Measurements from ENCODE around the gene CAVIN1. TPM values are rescaled to one million over a fixed set of nuclear protein-coding genes. Genes with fewer than 3 reads are reported as not detected.
A peak's percentile ranks its signal among the peaks of the same experiment; 100 is the strongest.
"Not testable (repeated sequence)": the region's sequence is repeated elsewhere in the genome, so short reads cannot be mapped to it uniquely, and the experiment has no call there.

CAVIN1 gene
- total RNA-seq, 2 experiments from 2014 or later = 0.66 to 1.3 TPM

DNA sequence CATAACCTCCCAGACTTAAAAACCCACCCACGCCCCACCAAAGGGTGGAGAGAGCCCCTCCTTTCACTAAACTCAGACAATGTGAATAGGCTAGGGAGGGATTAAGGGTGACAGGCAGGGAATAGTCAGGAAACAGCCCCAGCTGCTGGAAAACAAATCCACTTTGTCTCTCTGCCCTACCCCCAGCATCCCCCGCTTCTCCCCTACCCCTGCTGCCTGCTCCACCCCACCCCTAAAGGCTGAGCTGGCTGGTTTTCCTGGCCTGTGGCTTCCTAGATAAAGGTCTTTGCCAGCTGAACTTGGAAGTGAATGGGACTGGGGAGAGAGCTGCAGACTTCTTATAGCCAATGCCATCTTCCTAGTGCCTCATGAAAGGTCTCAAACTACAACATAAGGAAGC lies 15.0 kb downstream of the CAVIN1 start:
- ATAC-seq (no peak), DNase-seq (no peak)
- H3K27ac Mint-ChIP-seq = no peak overlapping the region
- H3K27me3 Mint-ChIP-seq = peaks cover 4% of the 10 kb centered on the region
- H3K4me1 Mint-ChIP-seq = peaks cover 9% of the 10 kb centered on the region
- no peak overlapping the region for H3K4me3 Mint-ChIP-seq
- H3K36me3 Mint-ChIP-seq = no peaks in the 10 kb centered on the region
- H3K9me3 Mint-ChIP-seq (ENCODE audit: low read depth) = no peaks in the 10 kb centered on the region
- CTCF ChIA-PET = interaction anchor here (0.6 to 30.0 kb wide), 6 partner anchors 14 to 122 kb away, joined by 3 to 967 read pairs (median 20); partner anchors contain the start of gene STAT3

DNA sequence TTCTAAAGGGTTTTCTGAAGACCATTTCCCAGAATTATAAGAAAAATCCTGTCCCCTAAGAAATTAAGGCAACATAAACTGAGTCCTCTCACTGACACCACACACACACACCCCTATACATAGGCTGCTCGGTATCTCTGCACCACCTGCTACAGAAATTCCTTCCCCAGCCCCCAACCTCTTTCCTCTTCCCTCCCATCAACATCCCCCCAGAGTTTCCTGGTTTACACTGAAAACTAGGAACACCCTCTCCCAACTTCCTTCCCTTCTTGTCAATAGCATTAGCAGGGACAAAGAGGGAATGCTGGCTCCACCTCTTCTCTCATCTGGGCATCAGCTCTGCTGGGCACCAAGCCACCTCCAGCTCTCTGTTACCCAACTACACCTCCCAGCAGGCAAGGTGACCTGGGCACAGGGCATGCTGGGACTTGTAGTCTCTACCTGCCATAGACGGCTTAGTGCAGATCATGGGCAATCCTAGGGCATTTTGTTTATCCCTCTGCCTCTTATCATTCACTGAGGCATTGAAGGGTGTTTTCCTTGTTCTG lies 15.7 kb downstream of the CAVIN1 start:
- CTCF ChIA-PET = interaction anchor here (0.6 to 30.0 kb wide), 22 partner anchors 7 to 373 kb away, joined by 3 to 967 read pairs (median 6); partner anchors contain the start of genes CAVIN1 and STAT3
- ATAC-seq = peak; percentile 79
- no peaks in the 10 kb centered on the region for H3K36me3 Mint-ChIP-seq
- no peak overlapping the region for H3K27ac Mint-ChIP-seq
- peak; percentile 76 for DNase-seq
- H3K4me3 Mint-ChIP-seq = no peak overlapping the region
- H3K4me1 Mint-ChIP-seq = peaks cover 9% of the 10 kb centered on the region
- H3K27me3 Mint-ChIP-seq = peaks cover 5% of the 10 kb centered on the region
- no peaks in the 10 kb centered on the region for H3K9me3 Mint-ChIP-seq (ENCODE audit: low read depth)

GRCh38 chr17:42406615-42407288 lies 16.3 kb downstream of the CAVIN1 start:
- no peaks in the 10 kb centered on the region for H3K9me3 Mint-ChIP-seq (ENCODE audit: low read depth)
- peaks cover 7% of the 10 kb centered on the region for H3K27me3 Mint-ChIP-seq
- no peak for ATAC-seq
- H3K27ac Mint-ChIP-seq = no peak overlapping the region
- CTCF ChIA-PET = interaction anchor here (0.7 to 30.0 kb wide), 47 partner anchors 8 to 444 kb away, joined by 3 to 967 read pairs (median 4); partner anchors contain the start of genes CAVIN1, DHX58 and STAT3
- H3K36me3 Mint-ChIP-seq = no peaks in the 10 kb centered on the region
- H3K4me1 Mint-ChIP-seq = peaks cover 10% of the 10 kb centered on the region
- no peak for DNase-seq
- H3K4me3 Mint-ChIP-seq = no peak overlapping the region

GRCh38 chr17:42405963-42406495 lies 17.0 kb downstream of the CAVIN1 start:
- Mint-ChIP-seq H3K36me3 (no peaks in the 10 kb centered on the region), H3K27ac (peak overlapping the region; percentile 15), H3K4me1 (peaks cover 10% of the 10 kb centered on the region), H3K9me3 (ENCODE audit: low read depth) (no peaks in the 10 kb centered on the region), H3K4me3 (no peak overlapping the region), H3K27me3 (peaks cover 7% of the 10 kb centered on the region)
- DNase-seq (peak; percentile 86), ATAC-seq (peak; percentile 83)
- CTCF ChIA-PET = interaction anchor here (0.6 to 30.0 kb wide), 52 partner anchors 9 to 443 kb away, joined by 3 to 967 read pairs (median 4); partner anchors contain the start of genes CAVIN1, DHX58, STAT3 and STAT5A

DNA sequence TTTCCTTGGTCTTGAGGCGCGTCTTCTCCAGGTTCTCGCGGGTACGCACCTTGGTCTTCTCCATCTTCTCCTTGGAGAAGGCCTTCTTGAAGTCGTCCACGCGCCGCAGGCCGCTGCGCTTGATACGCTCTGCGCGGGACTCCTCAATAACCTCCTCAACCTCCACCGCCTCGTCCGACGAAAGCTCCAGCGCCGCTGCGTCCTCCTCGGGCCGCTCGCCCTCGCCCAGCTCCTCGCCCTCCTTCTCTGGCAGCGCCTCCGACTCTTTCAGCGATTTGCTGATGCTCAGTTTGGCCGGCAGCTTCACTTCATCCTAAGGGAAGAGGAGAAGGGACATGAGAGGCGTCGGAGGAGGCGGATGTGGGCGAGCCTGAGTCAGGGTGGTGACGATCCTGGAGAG lies 18.0 kb downstream of the CAVIN1 start:
- no peak overlapping the region for H3K4me3 Mint-ChIP-seq
- ATAC-seq (no peak), DNase-seq (no peak)
- CTCF ChIA-PET = interaction anchor here (1.5 to 30.0 kb wide), 14 partner anchors 10 to 286 kb away, joined by 4 to 967 read pairs (median 10); partner anchors contain the start of genes CAVIN1, STAT3 and STAT5A
- H3K9me3 Mint-ChIP-seq (ENCODE audit: low read depth) = no peaks in the 10 kb centered on the region
- H3K4me1 Mint-ChIP-seq = peaks cover 16% of the 10 kb centered on the region
- no peak overlapping the region for H3K27ac Mint-ChIP-seq
- no peaks in the 10 kb centered on the region for H3K36me3 Mint-ChIP-seq
- peaks cover 7% of the 10 kb centered on the region for H3K27me3 Mint-ChIP-seq

- Mint-ChIP-seq H3K4me3 (no peak overlapping the region), H3K36me3 (no peaks in the 10 kb centered on the region), H3K9me3 (ENCODE audit: low read depth) (no peaks in the 10 kb centered on the region), H3K4me1 (peaks cover 20% of the 10 kb centered on the region), H3K27ac (no peak overlapping the region), H3K27me3 (peaks cover 7% of the 10 kb centered on the region)
- no peak for DNase-seq
- no peak for ATAC-seq
- CTCF ChIA-PET = interaction anchor here (0.6 to 30.0 kb wide), 17 partner anchors 9 to 286 kb away, joined by 3 to 967 read pairs (median 5); partner anchors contain the start of genes CAVIN1, HCRT, STAT3 and STAT5A
Measured at GRCh38 chr17:42404326-42405055, 18.6 kb downstream of the CAVIN1 start.

DNA sequence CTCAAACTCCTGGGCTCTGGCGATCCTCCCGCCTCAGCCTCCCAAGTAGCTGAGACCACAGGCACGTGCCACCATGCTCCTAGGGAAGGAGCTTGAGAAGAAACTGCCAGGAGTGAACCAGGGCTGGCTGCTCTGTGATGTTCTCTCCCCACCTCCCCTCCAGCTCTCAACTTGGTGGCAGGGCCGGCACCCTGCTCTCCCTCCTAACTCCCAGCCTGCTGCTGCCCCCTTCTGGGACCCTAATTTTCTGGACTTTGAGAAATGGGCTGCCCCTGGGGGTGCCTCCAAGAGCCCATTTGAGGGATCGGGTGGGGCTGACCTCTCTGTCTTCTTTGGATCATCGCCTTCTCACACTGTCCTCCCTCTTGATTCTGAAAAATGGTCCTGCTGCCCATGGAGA lies 19.9 kb downstream of the CAVIN1 start:
- H3K9me3 Mint-ChIP-seq (ENCODE audit: low read depth) = no peaks in the 10 kb centered on the region
- no peak overlapping the region for H3K27ac Mint-ChIP-seq
- no peak overlapping the region for H3K4me3 Mint-ChIP-seq
- H3K27me3 Mint-ChIP-seq = peaks cover 11% of the 10 kb centered on the region
- H3K4me1 Mint-ChIP-seq = peaks cover 25% of the 10 kb centered on the region
- CTCF ChIA-PET = interaction anchor here (0.6 to 30.0 kb wide), 34 partner anchors 9 to 473 kb away, joined by 3 to 967 read pairs (median 4); partner anchors contain the start of genes DNAJC7, HCRT, KAT2A and ODAD4
- H3K36me3 Mint-ChIP-seq = no peaks in the 10 kb centered on the region
- ATAC-seq (peak; percentile 65), DNase-seq (peak; percentile 76)

- Mint-ChIP-seq H3K9me3 (ENCODE audit: low read depth) (no peaks in the 10 kb centered on the region), H3K27me3 (peaks cover 11% of the 10 kb centered on the region), H3K36me3 (no peaks in the 10 kb centered on the region), H3K4me3 (no peak overlapping the region), H3K27ac (no peak overlapping the region), H3K4me1 (peaks cover 19% of the 10 kb centered on the region)
- DNase-seq (no peak), ATAC-seq (no peak)
- CTCF ChIA-PET = interaction anchor here (1.0 to 30.0 kb wide), 9 partner anchors 8 to 440 kb away, joined by 3 to 967 read pairs (median 6); partner anchors contain the start of genes HCRT, STAT3 and STAT5A
Measured at GRCh38 chr17:42402117-42402516, 20.9 kb downstream of the CAVIN1 start.

GRCh38 chr17:42400844-42401375 lies 22.1 kb downstream of the CAVIN1 start:
- CTCF ChIA-PET = interaction anchor here (0.7 to 30.0 kb wide), 3 partner anchors 7 to 78 kb away, joined by 3 to 967 read pairs (median 133); partner anchors contain the start of gene STAT3
- H3K27me3 Mint-ChIP-seq = peaks cover 11% of the 10 kb centered on the region
- not testable (repeated sequence) for H3K4me3 Mint-ChIP-seq

DNA sequence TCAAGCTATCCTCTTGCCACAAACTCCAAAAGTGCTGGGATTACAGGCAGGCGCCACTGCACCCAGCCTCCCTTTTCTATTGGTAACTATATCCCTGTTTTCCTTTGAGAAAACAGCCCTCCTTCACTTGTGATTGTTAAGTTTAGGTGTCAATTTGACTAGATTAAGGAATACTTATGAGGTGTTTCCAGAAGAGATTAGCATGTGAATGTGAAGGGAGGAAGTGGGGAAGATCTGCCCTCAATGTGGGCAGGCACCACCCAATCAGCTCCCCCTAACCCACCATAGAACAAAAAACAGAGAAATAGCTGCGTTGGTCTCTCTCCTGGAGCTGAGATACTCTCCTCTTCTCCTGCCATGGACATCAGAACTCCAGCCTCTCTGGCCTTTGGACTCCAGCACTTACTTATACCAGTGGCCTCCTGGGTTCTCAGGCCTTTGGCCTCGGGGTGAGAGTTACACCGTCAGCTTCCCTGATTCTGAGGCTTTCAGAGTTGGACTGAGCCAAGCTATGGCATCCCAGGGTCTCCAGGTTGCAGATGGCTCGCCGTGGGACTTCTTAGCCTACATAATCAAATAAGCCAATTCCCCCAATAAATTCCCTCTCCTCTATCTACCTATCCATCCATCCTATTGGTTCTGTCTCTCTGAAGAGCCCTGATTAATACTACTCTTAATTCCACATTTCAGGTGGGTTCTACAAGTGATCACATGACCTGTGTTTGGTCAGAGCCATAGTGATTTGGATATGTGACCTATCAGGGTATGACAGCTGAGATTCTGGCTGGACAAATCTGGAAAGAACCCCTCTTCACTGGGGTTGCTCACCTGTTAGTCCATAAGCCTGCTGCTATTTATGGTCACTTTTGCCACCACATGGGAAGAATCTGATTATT lies 22.9 kb downstream of the CAVIN1 start:
- DNase-seq (no peak), ATAC-seq (no peak)
- H3K4me3 Mint-ChIP-seq = no peak overlapping the region
- CTCF ChIA-PET = interaction anchor here (0.7 to 30.0 kb wide), 11 partner anchors 5 to 136 kb away, joined by 3 to 967 read pairs (median 3); partner anchors contain the start of genes NAGLU and STAT3
- H3K4me1 Mint-ChIP-seq = peaks cover 16% of the 10 kb centered on the region
- H3K9me3 Mint-ChIP-seq (ENCODE audit: low read depth) = no peaks in the 10 kb centered on the region
- H3K27ac Mint-ChIP-seq = peak overlapping the region; percentile 24
- H3K36me3 Mint-ChIP-seq = no peaks in the 10 kb centered on the region
- peaks cover 11% of the 10 kb centered on the region for H3K27me3 Mint-ChIP-seq

More at GRCh38 chr17:42400844-42401375, 22.1 kb downstream of the CAVIN1 start:
- not testable (repeated sequence) for ATAC-seq; H3K27ac Mint-ChIP-seq; DNase-seq; H3K9me3 Mint-ChIP-seq (ENCODE audit: low read depth); H3K36me3 Mint-ChIP-seq
- H3K4me1 Mint-ChIP-seq = peaks cover 17% of the 10 kb centered on the region

DNA sequence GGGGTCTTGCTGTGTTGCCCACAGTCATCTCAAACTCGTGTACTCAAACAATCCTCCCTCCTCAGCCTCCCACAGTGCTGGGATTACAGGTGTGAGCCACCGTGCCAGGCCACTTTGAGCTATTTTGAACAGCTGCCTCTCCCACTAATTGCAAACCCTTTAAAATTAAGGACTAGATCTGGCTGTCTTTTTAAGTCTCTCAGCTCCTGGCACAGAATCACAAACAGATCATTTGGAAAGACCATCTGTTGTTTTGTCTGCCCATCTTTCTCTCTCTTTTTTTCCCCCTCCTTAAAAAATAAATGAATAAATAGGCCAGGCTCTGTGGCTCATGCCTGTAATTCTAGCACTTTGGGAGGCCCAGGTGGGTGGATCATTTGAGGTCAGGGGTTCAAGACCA lies 23.9 kb downstream of the CAVIN1 start:
- DNase-seq (no peak), ATAC-seq (no peak)
- H3K36me3 Mint-ChIP-seq = no peaks in the 10 kb centered on the region
- no peaks in the 10 kb centered on the region for H3K9me3 Mint-ChIP-seq (ENCODE audit: low read depth)
- H3K4me1 Mint-ChIP-seq = peaks cover 20% of the 10 kb centered on the region
- CTCF ChIA-PET = interaction anchor here (0.7 to 30.0 kb wide), 10 partner anchors 6 to 137 kb away, joined by 3 to 967 read pairs (median 4); partner anchors contain the start of genes NAGLU and STAT3
- H3K27me3 Mint-ChIP-seq = peaks cover 11% of the 10 kb centered on the region
- no peak overlapping the region for H3K4me3 Mint-ChIP-seq
- no peak overlapping the region for H3K27ac Mint-ChIP-seq

All from activated CD8-positive, alpha-beta memory T cell treated with anti-CD3 and anti-CD28 coated beads, Interleukin-2, amount 10 ng/mL, durations not matched to agents 7 days and 5 days (primary cell).